ENCODE data around the gene WARS2. TPM values are rescaled to one million over a fixed set of nuclear protein-coding genes. Genes with fewer than 3 reads are reported as not detected.

WARS2 gene
- total and polyA plus RNA-seq, 2 of the 8 experiments (the other 6 are each of a cell fraction or from before 2014, with no cell fraction given): 4.3 to 12.9 TPM

DNA sequence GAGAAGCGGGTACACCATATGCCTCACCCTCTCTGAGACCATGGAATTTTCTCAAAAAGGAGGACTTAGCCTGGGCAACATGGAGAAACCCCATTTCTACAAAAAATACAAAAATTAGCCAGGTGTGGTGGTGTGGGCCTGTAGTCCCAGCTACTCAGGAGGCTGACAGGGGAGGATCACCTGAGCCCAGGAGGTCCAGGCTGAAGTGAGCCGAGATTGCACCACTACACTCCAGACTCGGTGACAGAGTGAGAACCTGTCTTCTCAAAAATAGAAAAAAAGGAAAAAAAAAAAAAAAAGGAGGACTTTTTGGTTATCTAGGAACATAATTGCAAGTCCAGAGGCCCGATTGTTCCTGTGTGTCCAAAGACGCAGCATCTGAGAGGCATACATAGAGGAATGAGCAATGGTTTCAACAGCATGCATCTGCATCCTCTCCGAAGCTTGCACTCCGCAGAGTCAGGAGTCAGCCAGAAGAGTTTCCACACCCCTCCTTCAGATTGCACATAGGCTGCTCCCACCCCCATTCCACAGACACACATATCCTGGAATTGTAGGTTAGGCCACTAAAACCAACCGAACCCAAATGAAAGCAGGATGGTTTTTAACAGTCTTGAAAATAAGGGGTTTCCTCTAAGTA is 149.8 kb downstream of the WARS2 start:
- H2AFZ ChIP-seq (ENCODE audit: low read length): no peak overlapping the region
- no peak overlapping the region for H3K9ac ChIP-seq (replicated peaks in 1 of 4; ENCODE audit: extremely low read depth in 1 of 4, low read depth in 3 of 4, low read length in 3 of 4)
- no peaks in the 10 kb centered on the region for H3K79me2 ChIP-seq (ENCODE audit: control insufficient read depth in 1 of 2, insufficient read depth in 2 of 2, low read length in 2 of 2)
- H4K91ac ChIP-seq (replicated peaks; ENCODE audit: insufficient read length, low read length): no peak overlapping the region
- no peak overlapping the region for H3K27ac ChIP-seq (ENCODE audit: low read depth, low read length)
- peak overlapping the region; percentile 62 to 83 for H3K4me2 ChIP-seq (ENCODE audit: insufficient read depth in 1 of 2, low read depth in 2 of 2, low read length in 2 of 2)
- peaks cover 0 to 2% (median 0%) of the 10 kb centered on the region in 4 experiments; a peak in 1 of 8 replicates for H3K36me3 ChIP-seq (ENCODE audit: control insufficient read depth in 2 of 4, insufficient read depth in 4 of 4, low read length in 3 of 4)
- H2AK5ac ChIP-seq (ENCODE audit: low read depth, low read length): no peak overlapping the region; the same call in 1 of the 2 replicates
- peak overlapping the region; percentile 77; the same call in 1 of the 2 replicates for H2BK20ac ChIP-seq (ENCODE audit: low read length)
- no peak overlapping the region for H3K4ac ChIP-seq (replicated peaks; ENCODE audit: insufficient read length, low read depth, low read length)
- peaks cover 4% of the 10 kb centered on the region; the same call in 1 of the 2 replicates for H3K23me2 ChIP-seq (ENCODE audit: low read depth, low read length)
- peaks cover 8 to 20% of the 10 kb centered on the region in 2 experiments for H4K20me1 ChIP-seq (replicated peaks in 1 of 2; ENCODE audit: control insufficient read depth in 1 of 2, insufficient read depth in 2 of 2, low read length in 2 of 2)
- no peak overlapping the region for H2BK15ac ChIP-seq (ENCODE audit: low read length)
- no peak overlapping the region for H4K8ac ChIP-seq (ENCODE audit: extremely low read depth, insufficient read depth, low read length)
- POLR2A ChIA-PET (ENCODE audit: partially characterized antibody): interaction anchor here (1.7 to 2.7 kb wide), 2 partner anchors 10 to 16 kb away, joined by 3 to 7 read pairs; no protein-coding TSS in a partner anchor
- H3K23ac ChIP-seq (ENCODE audit: insufficient read length): no peak overlapping the region
- no peak overlapping the region for H4K5ac ChIP-seq (ENCODE audit: insufficient read length, low read depth, low read length)
- peaks cover 13 to 51% (median 25%) of the 10 kb centered on the region in 4 experiments for H3K4me1 ChIP-seq (replicated peaks in 1 of 4; ENCODE audit: control insufficient read depth in 3 of 4, insufficient read depth in 4 of 4, low read length in 3 of 4)
- CTCF ChIA-PET (ENCODE audit: partially characterized antibody): interaction anchor here (1.3 to 3.0 kb wide), 6 partner anchors 12 to 767 kb away, joined by 3 to 13 read pairs (median 4); no protein-coding TSS in a partner anchor
- H3K79me1 ChIP-seq (ENCODE audit: low read depth, low read length): no peaks in the 10 kb centered on the region
- no peak overlapping the region for H2BK5ac ChIP-seq (ENCODE audit: low read depth, low read length)
- FAIRE-seq (no peak), DNase-seq (ENCODE audit: low read depth in 1 of 2, low spot score in 2 of 2) (no peak)
- H3K4me3 ChIP-seq (ENCODE audit: extremely low read depth in 1 of 4, insufficient read depth in 2 of 4, low read depth in 3 of 4, low read length in 4 of 4): peak overlapping the region in 1 of 4 experiments; percentile 60; a peak in 2 of 8 replicates
- WGBS, 2 experiments (ENCODE audit: extremely low coverage in 1 of 2, insufficient coverage in 1 of 2, insufficient read length in 1 of 2, insufficient replicate concordance in 2 of 2, low coverage in 1 of 2, low lambda C conversion rate in 2 of 2, missing lambda C conversion rate in 1 of 2): 51% methylated on average over 8 of the region's 8 CpGs; no CpG with 5 or more reads in 1 of the 2 experiments
- 0 out of 2 replicates have a peak overlapping the region, but pooled peaks have one; percentile 95 for H2BK12ac ChIP-seq (ENCODE audit: low read depth, low read length)
- no peak overlapping the region for H3K56ac ChIP-seq (replicated peaks; ENCODE audit: insufficient read length, low read depth, low read length)
- H3K9me3 ChIP-seq (ENCODE audit: insufficient read depth in 2 of 2, low read depth in 1 of 2, low read length in 1 of 2): no peaks in the 10 kb centered on the region
- H3K27me3 ChIP-seq (replicated peaks in 1 of 4; ENCODE audit: control insufficient read depth in 3 of 4, extremely low read depth in 1 of 4, insufficient read depth in 3 of 4, low read length in 3 of 4): peaks cover 87 to 100% (median 100%) of the 10 kb centered on the region in 4 experiments
- peak overlapping the region; percentile 71 for H3K18ac ChIP-seq (ENCODE audit: extremely low read depth, low read length)
- H3K14ac ChIP-seq (ENCODE audit: insufficient read length): no peak overlapping the region
- peak overlapping the region; percentile 38 for H2BK120ac ChIP-seq (replicated peaks; ENCODE audit: low read depth, low read length)
- 0 out of 2 replicates have a peak, but pooled peaks have one; percentile 59 for TF ChIP-seq CBX8 (IDR thresholded peaks at IDR 0.05; ENCODE audit: borderline replicate concordance, low read depth, low read length)
- TF ChIP-seq SP2 (IDR thresholded peaks at IDR 0.05; ENCODE audit: low read length): no peak

Measured in H1 (cell line).